Measurements from ENCODE around the gene CCSAP. TPM values are rescaled to one million over a fixed set of nuclear protein-coding genes. Genes with fewer than 3 reads are reported as not detected.

Gene CCSAP
- total and polyA plus RNA-seq, 2 experiments from 2014 or later, result 2.7 to 12.0 TPM

DNA sequence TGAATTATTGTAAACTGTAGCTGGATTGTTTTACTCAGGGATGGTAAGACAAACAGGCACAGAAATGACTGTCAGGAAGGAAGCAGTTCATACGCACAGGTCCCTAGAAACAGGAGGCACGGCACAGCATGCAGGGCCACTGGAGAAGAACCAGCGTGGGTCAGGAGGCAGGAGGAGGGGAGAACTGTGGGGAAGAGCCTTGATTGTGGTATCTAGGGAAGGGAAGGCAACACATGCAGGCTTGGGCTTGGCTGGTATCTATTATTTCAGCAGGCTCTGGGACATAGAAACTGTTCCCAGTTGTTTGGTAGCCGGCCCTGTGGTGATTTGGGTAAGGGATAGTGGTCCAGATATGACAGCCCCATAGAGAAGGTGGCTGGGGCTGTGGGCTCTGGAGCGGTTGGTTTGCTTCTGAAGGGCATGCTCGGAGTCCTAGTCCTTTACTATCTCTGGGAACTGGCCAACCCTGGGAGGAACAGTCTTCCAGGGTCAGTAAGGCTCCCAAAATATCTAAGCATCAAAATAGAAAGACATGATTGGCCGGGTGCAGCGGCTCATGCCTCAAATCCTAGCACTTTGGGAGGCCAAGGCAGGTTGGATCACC is 43.1 kb upstream of the CCSAP start:
- TF ChIP-seq, protein P1, sequence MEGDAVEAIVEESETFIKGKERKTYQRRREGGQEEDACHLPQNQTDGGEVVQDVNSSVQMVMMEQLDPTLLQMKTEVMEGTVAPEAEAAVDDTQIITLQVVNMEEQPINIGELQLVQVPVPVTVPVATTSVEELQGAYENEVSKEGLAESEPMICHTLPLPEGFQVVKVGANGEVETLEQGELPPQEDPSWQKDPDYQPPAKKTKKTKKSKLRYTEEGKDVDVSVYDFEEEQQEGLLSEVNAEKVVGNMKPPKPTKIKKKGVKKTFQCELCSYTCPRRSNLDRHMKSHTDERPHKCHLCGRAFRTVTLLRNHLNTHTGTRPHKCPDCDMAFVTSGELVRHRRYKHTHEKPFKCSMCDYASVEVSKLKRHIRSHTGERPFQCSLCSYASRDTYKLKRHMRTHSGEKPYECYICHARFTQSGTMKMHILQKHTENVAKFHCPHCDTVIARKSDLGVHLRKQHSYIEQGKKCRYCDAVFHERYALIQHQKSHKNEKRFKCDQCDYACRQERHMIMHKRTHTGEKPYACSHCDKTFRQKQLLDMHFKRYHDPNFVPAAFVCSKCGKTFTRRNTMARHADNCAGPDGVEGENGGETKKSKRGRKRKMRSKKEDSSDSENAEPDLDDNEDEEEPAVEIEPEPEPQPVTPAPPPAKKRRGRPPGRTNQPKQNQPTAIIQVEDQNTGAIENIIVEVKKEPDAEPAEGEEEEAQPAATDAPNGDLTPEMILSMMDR (IDR thresholded peaks at IDR 0.05; ENCODE audit: poor library complexity), result no peak
- Histone ChIP-seq H3K4me2 (no peak overlapping the region), H3K27me3 (no peaks in the 10 kb centered on the region), H3K4me3 (no peak overlapping the region), H3K9me2 (replicated peaks; ENCODE audit: insufficient read depth) (no peaks in the 10 kb centered on the region), H3K9me3 (ENCODE audit: low read depth) (no peaks in the 10 kb centered on the region), H3K79me2 (no peaks in the 10 kb centered on the region), H3K36me3 (replicated peaks; ENCODE audit: insufficient read depth, low read depth) (no peaks in the 10 kb centered on the region), H3K4me1 (ENCODE audit: insufficient read depth) (no peaks in the 10 kb centered on the region), H2AFZ (no peak overlapping the region), H4K20me1 (ENCODE audit: insufficient read depth, poor library complexity, severe bottlenecking) (no peaks in the 10 kb centered on the region), H3K27ac (no peak overlapping the region)
- no peak for DNase-seq (ENCODE audit: low spot score)
- WGBS (ENCODE audit: low lambda C conversion rate, missing lambda C conversion rate), result 84% methylated on average over 8 of the region's 8 CpGs

DNA sequence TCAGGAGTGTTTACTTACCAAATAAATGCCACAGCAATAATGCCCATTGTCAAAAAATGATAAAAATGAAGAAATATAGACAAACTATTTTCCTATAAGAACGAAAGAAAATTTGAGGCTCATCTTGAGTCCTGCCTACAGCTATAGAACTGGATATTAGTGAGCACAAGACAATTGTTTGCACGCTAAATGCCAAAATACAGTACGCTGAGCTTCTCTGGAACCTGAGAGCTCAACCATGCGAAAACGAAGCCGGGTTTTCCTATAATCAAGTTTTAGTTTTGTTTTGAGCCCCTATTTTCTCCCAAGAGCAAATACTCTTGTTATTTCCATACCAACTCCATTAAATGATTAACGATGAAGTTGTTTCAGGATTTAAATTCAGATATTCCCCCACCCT is 42.0 kb upstream of the CCSAP start:
- no peaks in the 10 kb centered on the region for H3K9me2 ChIP-seq (replicated peaks; ENCODE audit: insufficient read depth)
- H3K9me3 ChIP-seq (ENCODE audit: low read depth), result no peaks in the 10 kb centered on the region
- no peaks in the 10 kb centered on the region for H4K20me1 ChIP-seq (ENCODE audit: insufficient read depth, poor library complexity, severe bottlenecking)
- no peak overlapping the region for H3K27ac ChIP-seq
- H3K4me2 ChIP-seq, result no peak overlapping the region
- DNase-seq (ENCODE audit: low spot score), result no peak
- no peaks in the 10 kb centered on the region for H3K79me2 ChIP-seq
- H3K27me3 ChIP-seq, result no peaks in the 10 kb centered on the region
- H3K4me3 ChIP-seq, result no peak overlapping the region
- no peak overlapping the region for H2AFZ ChIP-seq
- no peaks in the 10 kb centered on the region for H3K4me1 ChIP-seq (ENCODE audit: insufficient read depth)
- 91% methylated on average over 7 of the region's 7 CpGs for WGBS (ENCODE audit: low lambda C conversion rate, missing lambda C conversion rate)
- H3K36me3 ChIP-seq (replicated peaks; ENCODE audit: insufficient read depth, low read depth), result no peaks in the 10 kb centered on the region
- TF ChIP-seq EZH2 (IDR thresholded peaks at IDR 0.05; ENCODE audit: borderline replicate concordance) (no peak), EZH2phosphoT487 (IDR thresholded peaks at IDR 0.05; ENCODE audit: low read depth, severe bottlenecking, unreplicated experiment) (no peak)
- TF ChIP-seq, protein P1 (IDR thresholded peaks at IDR 0.05; ENCODE audit: poor library complexity), result no peak

DNA sequence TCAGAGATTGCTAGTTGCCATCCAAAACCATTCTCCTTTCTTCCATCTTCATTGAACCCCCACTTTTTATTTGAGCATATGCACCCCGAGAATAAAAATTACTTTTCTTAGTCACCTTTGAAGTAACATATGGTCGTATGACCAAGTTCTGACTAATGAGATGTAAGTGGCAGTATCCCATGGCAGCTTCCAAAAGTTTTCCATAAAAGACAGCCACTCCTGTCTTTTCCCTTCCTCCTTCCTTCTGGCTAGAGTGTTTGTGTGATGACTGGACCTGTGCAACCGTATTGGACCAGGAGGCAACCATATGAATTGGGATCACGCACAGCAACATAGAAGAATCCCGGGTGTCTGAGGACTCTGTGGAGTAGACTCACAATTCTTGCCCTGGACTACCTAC is 41.1 kb upstream of the CCSAP start:
- Histone ChIP-seq H3K9me2 (replicated peaks; ENCODE audit: insufficient read depth) (no peaks in the 10 kb centered on the region), H3K4me3 (no peak overlapping the region), H4K20me1 (ENCODE audit: insufficient read depth, poor library complexity, severe bottlenecking) (no peaks in the 10 kb centered on the region), H3K79me2 (no peaks in the 10 kb centered on the region), H2AFZ (no peak overlapping the region), H3K9me3 (ENCODE audit: low read depth) (no peaks in the 10 kb centered on the region), H3K27ac (no peak overlapping the region), H3K4me1 (ENCODE audit: insufficient read depth) (no peaks in the 10 kb centered on the region), H3K36me3 (replicated peaks; ENCODE audit: insufficient read depth, low read depth) (no peaks in the 10 kb centered on the region), H3K27me3 (no peaks in the 10 kb centered on the region), H3K4me2 (no peak overlapping the region)
- WGBS (ENCODE audit: low lambda C conversion rate, missing lambda C conversion rate), result 95% methylated on average over 5 of the region's 5 CpGs
- TF ChIP-seq, protein P1 (IDR thresholded peaks at IDR 0.05; ENCODE audit: poor library complexity), result no peak
- TF ChIP-seq EZH2phosphoT487 (IDR thresholded peaks at IDR 0.05; ENCODE audit: low read depth, severe bottlenecking, unreplicated experiment), result no peak
- no peak for TF ChIP-seq EZH2 (IDR thresholded peaks at IDR 0.05; ENCODE audit: borderline replicate concordance)
- DNase-seq (ENCODE audit: low spot score), result no peak

DNA sequence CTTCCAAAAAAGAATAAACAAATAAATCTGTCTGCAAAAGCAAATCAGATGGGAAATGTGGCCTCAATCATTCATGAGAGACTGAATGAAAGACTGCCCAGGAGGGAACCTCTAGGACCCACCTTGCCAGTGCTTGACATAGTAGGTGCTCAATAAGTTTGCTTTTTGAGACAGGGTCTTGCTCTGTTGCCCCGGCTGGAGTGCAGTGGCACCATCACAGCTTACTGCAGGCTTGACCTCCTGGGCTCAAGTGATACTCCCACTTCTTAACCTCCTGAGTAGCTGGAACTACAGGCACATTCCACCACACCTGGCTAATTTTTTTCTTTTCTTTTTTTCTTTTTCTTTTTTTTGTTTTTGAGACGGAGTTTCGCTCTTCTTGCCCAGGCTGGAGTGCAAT is 40.3 kb upstream of the CCSAP start:
- Histone ChIP-seq H3K4me2 (no peak overlapping the region), H3K9me3 (ENCODE audit: low read depth) (no peaks in the 10 kb centered on the region), H3K27ac (no peak overlapping the region), H3K9me2 (replicated peaks; ENCODE audit: insufficient read depth) (no peaks in the 10 kb centered on the region), H3K27me3 (no peaks in the 10 kb centered on the region), H3K4me3 (no peak overlapping the region), H3K36me3 (replicated peaks; ENCODE audit: insufficient read depth, low read depth) (no peaks in the 10 kb centered on the region), H2AFZ (no peak overlapping the region), H4K20me1 (ENCODE audit: insufficient read depth, poor library complexity, severe bottlenecking) (no peaks in the 10 kb centered on the region), H3K79me2 (no peaks in the 10 kb centered on the region), H3K4me1 (ENCODE audit: insufficient read depth) (no peaks in the 10 kb centered on the region)
- 94% methylated on average over 3 of the region's 3 CpGs for WGBS (ENCODE audit: low lambda C conversion rate, missing lambda C conversion rate)
- no peak for DNase-seq (ENCODE audit: low spot score)
- TF ChIP-seq EZH2phosphoT487 (IDR thresholded peaks at IDR 0.05; ENCODE audit: low read depth, severe bottlenecking, unreplicated experiment), result no peak
- TF ChIP-seq, protein P1 (IDR thresholded peaks at IDR 0.05; ENCODE audit: poor library complexity), result no peak
